Glutamatergic neuron (in vitro differentiated cells): ENCODE measurements around the gene PDE1A. TPM values are rescaled to one million over a fixed set of nuclear protein-coding genes. Genes with fewer than 3 reads are reported as not detected.

Experiments
- DNase-seq: peaks from one replicate; pipeline ENCODE4 v3.0.0; 2022
- H3K27ac Mint-ChIP-seq: one replicate; pipeline ENCODE4 v1.8.0; 2020; ENCODE audit warnings: mild to moderate bottlenecking, mixed read lengths, inconsistent platforms; ENCODE audit not compliant: unreplicated experiment
- H3K27me3 Mint-ChIP-seq: one replicate; pipeline ENCODE4 v1.8.0; 2020; ENCODE audit warnings: mild to moderate bottlenecking, moderate library complexity, mixed read lengths, inconsistent platforms; ENCODE audit not compliant: unreplicated experiment
- H3K36me3 Mint-ChIP-seq: one replicate; pipeline ENCODE4 v1.8.0; 2020; ENCODE audit warnings: mild to moderate bottlenecking, mixed read lengths, inconsistent platforms; ENCODE audit not compliant: unreplicated experiment
- H3K4me1 Mint-ChIP-seq: one replicate; pipeline ENCODE4 v1.8.0; 2020; ENCODE audit warnings: mild to moderate bottlenecking, low read depth, mixed read lengths, inconsistent platforms; ENCODE audit not compliant: unreplicated experiment
- H3K4me3 Mint-ChIP-seq: one replicate; pipeline ENCODE4 v1.8.0; 2020; ENCODE audit warnings: mild to moderate bottlenecking, mixed read lengths, inconsistent platforms; ENCODE audit not compliant: unreplicated experiment
- H3K9me3 Mint-ChIP-seq: one replicate; pipeline ENCODE4 v1.8.0; 2020; ENCODE audit warnings: mild to moderate bottlenecking, moderate library complexity, mixed read lengths, inconsistent platforms; ENCODE audit not compliant: unreplicated experiment
- total RNA-seq: library from RNA; stranded (reverse); fragmentation: NEBNext Ultra II Directional; extraction: Animal tissue kit (Norgen Biotek cat#: 25700); gene quantifications from one replicate; pipeline ENCODE4 v1.2.1, GENCODE V29; 2021; ENCODE audit not compliant: unreplicated experiment
- TF ChIP-seq, protein P1 (sequence below): fragments of 200-600 bp; sonication (generic); IDR thresholded peaks from one replicate; pipeline ENCODE4 v1.5.0; 2021; ENCODE audit not compliant: partially characterized antibody, unreplicated experiment

PDE1A gene
- total RNA-seq, 1 donor from 2014 or later = 4.2 TPM

DNA sequence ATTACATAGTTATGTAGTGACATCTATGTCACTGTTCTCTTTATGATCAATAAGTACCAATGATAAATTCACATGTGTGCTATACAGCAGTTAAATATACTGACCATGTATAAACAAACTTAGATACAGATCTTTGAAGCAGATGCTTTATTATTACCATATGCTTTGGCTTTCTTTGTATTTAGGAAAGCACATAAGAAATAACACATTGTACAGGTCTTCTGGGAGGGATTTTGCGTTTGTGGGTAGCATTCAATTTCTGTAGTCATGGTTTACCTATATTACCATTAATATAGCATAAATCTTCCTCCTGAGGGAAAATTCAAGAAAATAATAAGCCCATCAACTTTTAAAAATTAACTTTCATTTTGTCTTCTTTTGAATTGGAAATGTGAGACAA is 1.6 kb upstream of the PDE1A start:
- Mint-ChIP-seq H3K27me3 (no peaks in the 10 kb centered on the region), H3K36me3 (no peaks in the 10 kb centered on the region), H3K4me1 (no peaks in the 10 kb centered on the region), H3K9me3 (no peaks in the 10 kb centered on the region), H3K27ac (no peak overlapping the region), H3K4me3 (no peak overlapping the region)
- no peak for DNase-seq
- TF ChIP-seq, protein P1, sequence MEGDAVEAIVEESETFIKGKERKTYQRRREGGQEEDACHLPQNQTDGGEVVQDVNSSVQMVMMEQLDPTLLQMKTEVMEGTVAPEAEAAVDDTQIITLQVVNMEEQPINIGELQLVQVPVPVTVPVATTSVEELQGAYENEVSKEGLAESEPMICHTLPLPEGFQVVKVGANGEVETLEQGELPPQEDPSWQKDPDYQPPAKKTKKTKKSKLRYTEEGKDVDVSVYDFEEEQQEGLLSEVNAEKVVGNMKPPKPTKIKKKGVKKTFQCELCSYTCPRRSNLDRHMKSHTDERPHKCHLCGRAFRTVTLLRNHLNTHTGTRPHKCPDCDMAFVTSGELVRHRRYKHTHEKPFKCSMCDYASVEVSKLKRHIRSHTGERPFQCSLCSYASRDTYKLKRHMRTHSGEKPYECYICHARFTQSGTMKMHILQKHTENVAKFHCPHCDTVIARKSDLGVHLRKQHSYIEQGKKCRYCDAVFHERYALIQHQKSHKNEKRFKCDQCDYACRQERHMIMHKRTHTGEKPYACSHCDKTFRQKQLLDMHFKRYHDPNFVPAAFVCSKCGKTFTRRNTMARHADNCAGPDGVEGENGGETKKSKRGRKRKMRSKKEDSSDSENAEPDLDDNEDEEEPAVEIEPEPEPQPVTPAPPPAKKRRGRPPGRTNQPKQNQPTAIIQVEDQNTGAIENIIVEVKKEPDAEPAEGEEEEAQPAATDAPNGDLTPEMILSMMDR = no peak

DNA sequence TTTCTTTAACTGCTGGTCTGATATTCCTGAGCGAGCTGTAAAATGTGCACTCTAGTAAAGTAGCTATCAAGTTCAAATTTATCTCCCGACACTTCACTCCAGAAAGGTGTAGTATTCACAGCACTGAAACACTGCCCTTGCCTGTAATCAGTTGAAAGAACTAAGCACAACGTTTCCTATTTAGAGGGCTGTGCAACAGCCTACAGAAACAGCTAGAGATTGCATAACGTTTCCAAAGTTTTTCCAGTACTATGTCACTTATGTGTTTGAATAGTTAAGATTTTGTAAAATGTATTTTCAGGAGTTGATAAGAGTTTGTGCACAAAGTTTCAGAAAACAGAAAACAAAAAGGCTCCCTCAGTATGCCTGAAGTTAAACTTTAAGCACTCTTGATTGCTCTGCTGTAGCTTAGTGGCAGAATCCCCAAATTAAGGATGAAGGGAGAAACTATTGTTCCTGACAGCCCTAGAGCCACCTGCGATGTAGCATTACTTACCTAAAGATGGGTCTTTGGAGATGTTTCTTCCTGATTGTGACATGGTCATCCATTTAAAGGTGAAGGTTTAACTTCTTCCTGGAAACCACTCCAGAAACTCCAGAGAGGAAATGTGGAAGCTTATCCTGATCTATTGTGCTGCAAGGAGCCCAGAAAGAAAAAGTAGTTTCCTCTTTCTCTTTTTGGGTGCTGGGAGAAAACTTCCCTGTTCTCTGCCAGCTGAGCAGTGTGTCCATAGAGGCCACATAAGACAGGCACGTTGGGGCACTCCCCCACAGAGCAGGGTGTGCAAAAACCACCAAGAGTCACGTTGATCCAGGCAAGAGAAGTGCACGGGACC is 536 bp downstream of the PDE1A start:
- TF ChIP-seq, protein P1 = no peak
- DNase-seq = no peak
- Mint-ChIP-seq H3K4me1 (no peaks in the 10 kb centered on the region), H3K9me3 (no peaks in the 10 kb centered on the region), H3K27ac (no peak overlapping the region), H3K36me3 (no peaks in the 10 kb centered on the region), H3K27me3 (no peaks in the 10 kb centered on the region), H3K4me3 (no peak overlapping the region)

DNA sequence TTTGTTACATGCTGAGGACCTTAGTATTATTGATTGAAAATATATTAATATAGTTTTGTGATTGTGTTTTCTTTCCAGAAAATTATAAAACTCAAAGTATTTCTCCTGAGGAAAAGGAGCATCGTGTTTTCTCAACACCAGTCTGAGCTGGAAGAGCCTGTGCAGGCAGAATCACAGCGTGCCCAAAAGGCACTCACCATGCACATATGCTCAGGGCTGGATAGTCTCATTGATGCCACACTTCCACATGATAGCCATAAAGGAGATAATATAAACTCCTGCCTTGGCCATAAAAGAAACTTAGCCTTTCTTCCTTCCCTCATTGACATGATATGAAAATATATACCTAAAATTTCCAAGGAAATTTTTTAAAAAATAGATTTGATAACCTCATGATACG is 4.0 kb downstream of the PDE1A start:
- H3K27me3 Mint-ChIP-seq = no peaks in the 10 kb centered on the region
- H3K4me3 Mint-ChIP-seq = no peak overlapping the region
- no peaks in the 10 kb centered on the region for H3K36me3 Mint-ChIP-seq
- H3K4me1 Mint-ChIP-seq = no peaks in the 10 kb centered on the region
- no peak overlapping the region for H3K27ac Mint-ChIP-seq
- TF ChIP-seq, protein P1 = no peak
- H3K9me3 Mint-ChIP-seq = no peaks in the 10 kb centered on the region
- no peak for DNase-seq

DNA sequence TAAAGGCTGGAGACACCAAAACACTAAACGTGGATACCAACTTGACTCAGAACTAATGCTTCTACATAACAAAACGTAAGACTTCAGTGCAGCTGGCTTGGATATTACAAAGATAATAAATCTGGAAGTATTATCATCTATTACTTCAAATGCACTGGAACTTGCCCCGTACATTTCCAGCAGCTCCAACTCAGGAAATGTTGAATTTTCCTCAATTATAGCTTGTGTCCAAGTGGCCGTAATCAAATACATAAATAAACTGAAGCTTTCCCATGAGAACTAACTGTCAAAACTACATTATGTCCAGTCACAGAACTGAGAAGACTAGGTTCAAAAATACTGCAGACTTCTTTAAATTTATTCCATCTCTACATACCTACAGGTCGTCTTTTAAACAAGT is 6.2 kb downstream of the PDE1A start:
- no peak for DNase-seq
- Mint-ChIP-seq H3K4me3 (no peak overlapping the region), H3K9me3 (no peaks in the 10 kb centered on the region), H3K27me3 (no peaks in the 10 kb centered on the region), H3K27ac (no peak overlapping the region), H3K4me1 (peaks cover 7% of the 10 kb centered on the region), H3K36me3 (no peaks in the 10 kb centered on the region)
- TF ChIP-seq, protein P1 = no peak

DNA sequence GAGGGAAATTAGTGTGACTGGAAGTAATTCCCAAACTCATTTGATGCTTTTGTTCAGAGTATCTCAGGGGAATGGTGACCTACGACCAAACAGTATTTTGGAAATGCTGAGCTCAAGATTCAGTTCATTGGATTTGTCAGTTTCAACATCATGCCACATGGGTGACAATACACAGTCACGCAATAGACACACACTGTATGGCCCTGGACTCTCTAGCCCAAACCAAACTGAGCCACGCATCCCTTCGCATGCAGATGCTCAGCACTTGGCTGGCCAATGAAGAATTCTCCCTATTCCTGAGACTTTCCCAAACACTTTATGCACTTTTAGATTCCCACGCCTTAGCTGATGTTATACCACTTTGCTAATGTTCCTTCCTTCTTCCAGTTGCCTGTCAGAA is 10.0 kb downstream of the PDE1A start:
- H3K27ac Mint-ChIP-seq = no peak overlapping the region
- no peaks in the 10 kb centered on the region for H3K9me3 Mint-ChIP-seq
- no peak for DNase-seq
- TF ChIP-seq, protein P1 = no peak
- peaks cover 7% of the 10 kb centered on the region for H3K4me1 Mint-ChIP-seq
- no peaks in the 10 kb centered on the region for H3K36me3 Mint-ChIP-seq
- no peak overlapping the region for H3K4me3 Mint-ChIP-seq
- H3K27me3 Mint-ChIP-seq = peaks cover 3% of the 10 kb centered on the region
